ENCODE data around the gene RSU1.

RSU1 gene

GRCh38 chr10:16735671-16736070, 81.6 kb downstream of the RSU1 start:
- no peak for DNase-seq

- no peak for DNase-seq
These were observed 84.8 kb downstream of the RSU1 start for GRCh38 chr10:16732376-16732775.

DNA sequence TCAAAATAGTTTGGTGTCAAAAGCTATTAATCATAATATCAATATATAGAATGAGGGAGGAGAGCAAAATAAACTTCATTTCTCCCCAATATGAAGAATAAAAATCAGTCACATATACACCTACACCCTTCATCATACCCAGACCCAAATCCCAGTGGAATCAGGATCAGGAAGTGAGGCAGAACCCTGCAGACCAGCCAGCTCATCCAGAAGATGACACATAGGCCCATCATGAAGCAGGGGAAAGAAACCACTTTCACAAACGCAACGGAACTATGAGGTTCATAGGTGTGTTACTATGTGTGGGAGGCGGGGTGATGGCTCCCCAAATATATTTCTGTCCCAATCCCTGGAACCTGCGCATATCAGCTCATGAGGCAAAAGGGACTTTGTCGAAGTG, 89.0 kb downstream of the RSU1 start:
- DNase-seq: no peak

DNA sequence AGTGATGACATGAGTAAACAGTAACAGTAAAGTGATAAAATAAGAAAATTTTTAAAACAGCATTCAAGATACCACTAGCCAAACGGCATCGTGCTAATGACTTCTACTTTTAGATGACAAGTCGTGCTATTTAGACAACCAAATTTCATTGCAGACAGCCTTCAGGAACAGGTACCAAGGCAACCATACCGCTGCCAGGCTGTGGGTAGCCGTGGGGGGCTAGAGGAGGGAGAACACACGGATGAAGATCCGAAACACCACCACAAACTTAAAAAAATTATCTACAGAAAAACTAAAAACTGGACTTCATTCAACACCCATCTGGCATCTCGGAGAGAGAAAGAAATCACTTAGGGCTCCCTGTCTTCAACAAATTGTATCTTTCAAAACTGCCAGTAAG, 89.6 kb downstream of the RSU1 start:
- DNase-seq: no peak

DNA sequence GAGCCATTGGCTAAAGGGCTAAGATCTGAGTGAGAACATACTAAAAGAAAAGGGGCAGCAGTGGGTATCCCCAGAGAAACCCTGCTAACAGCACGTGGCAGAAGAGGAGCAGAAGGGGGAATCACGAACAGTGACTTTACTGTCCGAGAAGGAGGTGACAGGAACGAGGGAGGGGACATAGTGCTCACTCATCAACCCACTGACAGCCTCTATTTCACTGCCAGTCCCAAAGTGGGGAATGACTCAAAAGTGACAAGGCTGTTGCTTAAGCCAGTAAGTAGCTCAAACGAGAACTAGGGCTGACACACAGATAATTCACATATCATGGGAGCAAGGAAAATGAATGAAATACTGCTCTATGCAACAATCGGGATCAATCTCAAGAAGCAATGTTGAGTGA, 92.7 kb downstream of the RSU1 start:
- DNase-seq: no peak

DNA sequence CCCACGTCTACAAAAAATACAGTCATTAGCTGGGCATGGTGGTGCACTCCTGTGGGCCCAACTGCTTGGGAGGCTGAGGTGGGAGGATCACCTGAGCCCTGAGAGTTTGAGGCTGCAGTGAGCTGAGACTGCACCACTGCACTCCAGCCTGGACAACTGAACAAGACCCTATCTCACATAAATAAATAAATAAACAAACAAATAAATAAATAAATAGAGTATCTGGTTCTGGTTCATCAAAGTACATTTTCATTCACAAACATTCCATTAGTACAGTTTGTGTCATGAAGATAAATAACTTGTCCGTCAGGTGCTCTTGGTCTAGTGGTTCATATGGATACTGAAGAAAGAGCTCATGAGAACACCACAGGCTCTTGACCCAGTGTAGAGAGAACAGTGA, 96.4 kb downstream of the RSU1 start:
- no peak for DNase-seq

GRCh38 chr10:16717622-16718395, 99.4 kb downstream of the RSU1 start:
- no peak for DNase-seq

DNA sequence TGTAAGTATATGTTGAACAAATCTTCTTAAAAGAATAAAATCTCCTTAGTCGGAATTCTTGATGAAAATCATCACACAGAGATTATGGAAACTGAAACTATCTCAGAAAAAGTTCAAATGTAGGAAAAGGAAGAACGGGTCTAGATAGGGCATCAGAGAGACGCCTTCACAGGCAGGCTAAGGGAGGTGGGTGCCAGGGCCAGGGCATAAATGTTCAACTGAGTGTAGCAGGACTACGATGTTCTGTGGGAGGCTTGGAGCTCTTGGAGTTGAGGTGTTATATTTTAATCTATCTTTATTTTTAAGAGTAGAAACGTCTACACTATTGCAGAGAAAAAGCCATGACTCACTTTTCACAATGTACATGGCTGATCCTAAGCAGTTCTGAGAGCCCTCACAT, 101.2 kb downstream of the RSU1 start:
- no peak for DNase-seq

DNA sequence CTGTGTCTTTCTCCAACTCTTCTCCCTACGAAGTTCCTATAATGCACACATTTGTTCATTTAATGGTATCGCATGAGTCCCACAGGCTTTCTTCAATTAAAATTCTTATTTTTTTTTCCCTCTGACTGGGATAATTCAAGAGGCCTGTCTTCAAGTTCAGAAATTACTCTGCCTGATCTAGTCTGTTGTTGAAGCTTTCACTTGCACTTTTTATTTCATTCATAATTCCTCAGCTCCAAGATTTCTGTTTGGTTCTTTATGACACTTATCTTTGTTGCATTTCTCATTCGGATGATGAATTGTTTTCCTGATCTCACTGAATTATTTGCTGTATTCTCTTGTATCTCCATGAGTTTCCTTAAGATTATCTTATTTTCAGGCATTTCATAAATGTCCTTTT, 103.9 kb downstream of the RSU1 start:
- DNase-seq: no peak

GRCh38 chr10:16712883-16713282, 104.3 kb downstream of the RSU1 start:
- no peak for DNase-seq

GRCh38 chr10:16700331-16700730, 116.9 kb downstream of the RSU1 start:
- DNase-seq: no peak

- DNase-seq: no peak
These were observed 117.7 kb downstream of the RSU1 start for GRCh38 chr10:16699435-16700057.

DNA sequence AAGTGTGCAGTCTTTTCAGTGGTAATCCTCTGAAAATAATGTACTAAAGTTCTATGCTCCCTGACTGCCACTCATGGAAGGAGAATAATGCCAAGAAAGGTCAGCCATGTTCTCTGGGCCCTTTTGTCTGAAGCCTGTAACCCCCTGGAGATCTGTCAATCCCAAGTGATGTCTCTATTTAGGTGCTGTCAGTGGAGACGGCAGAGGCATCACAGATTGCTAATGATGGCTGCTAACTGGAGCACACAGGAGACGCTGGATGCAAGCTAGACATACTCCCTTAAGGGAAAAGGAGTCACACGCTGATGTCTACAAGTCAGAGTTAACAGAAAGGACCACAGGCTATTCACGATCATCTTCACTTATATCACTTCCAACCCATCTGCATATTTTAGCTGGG, 118.8 kb downstream of the RSU1 start:
- DNase-seq: no peak

DNA sequence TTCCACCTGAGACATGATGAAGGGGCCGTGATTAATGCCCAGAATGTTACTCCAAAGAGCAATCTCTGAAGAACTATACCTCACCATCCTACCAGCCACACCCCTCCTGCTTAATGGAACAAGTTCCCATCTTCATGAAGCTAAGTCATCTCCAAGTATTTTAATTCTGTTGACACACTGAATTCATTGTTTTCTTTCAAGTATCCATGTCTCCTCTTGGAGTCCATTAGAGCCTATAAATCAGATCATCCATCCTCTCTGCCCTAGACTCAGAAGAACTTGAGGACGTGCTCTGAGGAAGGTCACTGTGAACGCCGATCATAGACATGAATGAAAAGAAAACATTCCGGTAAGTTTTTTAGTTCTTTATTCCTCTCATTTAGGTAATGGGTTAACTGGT, 126.8 kb downstream of the RSU1 start:
- DNase-seq: no peak

DNA sequence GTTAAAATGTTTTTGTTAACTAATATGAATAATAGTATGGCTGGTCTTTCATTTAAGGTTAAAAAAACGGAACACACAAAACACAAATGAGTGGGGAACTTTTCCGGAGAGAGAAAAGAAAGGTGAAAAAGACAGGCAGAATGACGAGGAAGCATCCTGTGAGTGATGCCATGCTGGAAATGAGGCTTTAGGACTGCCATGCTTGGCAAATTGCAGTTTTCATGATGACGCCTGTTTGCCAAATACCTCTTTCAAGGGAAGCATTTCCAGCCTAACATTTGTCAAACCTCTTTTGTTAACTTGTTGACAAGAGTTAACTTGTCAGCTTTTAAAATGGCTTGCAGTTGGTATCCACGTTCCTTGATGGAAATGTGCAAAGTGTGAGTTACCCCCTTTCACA, 127.5 kb downstream of the RSU1 start:
- DNase-seq: no peak

DNA sequence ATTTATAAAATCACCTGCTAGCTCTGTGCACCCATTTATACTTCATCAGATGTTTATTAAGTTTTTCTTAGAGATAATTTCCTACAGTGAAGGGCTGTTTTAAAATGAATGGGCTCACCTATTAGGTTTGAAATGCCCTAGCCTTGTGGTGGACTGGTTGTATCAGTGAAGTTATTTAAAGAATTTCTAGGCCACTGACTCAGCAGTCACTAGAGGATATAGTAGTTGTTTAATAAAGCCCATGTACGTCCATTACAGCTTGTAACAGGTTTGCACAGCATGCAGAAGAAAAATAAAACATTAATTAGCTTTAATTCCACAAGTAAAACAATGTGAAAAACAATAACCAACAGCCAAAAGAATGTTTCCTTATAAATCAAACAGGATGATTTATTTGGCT, 128.0 kb downstream of the RSU1 start:
- no peak for DNase-seq

DNA sequence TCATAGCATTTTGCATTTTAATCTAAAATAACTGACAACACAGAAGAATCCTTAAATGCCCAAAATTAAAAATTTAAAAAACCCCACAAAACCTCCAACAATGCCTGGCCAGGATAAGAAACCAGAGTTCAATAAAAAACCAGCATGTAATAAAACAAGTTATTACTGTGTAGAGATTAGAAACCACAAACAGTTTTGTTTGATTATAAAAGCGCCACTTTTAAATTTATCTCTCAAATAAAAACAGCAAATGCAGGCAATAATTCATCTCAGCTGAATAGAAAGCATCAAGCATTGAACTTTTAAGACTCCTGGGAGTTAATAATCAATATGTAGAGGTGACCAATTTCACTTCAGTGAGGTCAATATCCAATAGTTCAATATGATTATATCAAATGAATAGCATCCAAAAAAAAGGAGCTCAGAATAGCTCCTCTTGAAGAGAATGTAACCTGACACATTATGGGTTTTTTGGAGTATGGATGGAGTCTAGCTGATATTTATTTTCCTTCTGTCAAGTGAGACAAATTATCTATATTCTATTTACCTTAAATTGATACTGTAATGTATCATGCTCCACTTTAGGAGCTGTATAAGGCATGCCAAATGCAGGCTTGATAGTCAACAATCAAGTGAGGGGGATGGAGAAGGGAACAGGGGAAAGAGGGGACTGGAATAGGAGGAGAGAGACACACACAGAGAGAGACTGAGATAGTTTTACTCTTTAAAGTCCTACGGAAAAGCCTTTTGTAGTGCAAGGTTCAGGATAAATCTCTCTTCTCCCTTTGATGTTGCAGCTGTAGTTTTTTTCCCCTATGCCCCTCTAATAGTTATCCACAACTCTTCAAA, 130.9 kb downstream of the RSU1 start:
- DNase-seq: no peak

- DNase-seq: no peak
These were observed 131.7 kb downstream of the RSU1 start for GRCh38 chr10:16685551-16685950.

DNA sequence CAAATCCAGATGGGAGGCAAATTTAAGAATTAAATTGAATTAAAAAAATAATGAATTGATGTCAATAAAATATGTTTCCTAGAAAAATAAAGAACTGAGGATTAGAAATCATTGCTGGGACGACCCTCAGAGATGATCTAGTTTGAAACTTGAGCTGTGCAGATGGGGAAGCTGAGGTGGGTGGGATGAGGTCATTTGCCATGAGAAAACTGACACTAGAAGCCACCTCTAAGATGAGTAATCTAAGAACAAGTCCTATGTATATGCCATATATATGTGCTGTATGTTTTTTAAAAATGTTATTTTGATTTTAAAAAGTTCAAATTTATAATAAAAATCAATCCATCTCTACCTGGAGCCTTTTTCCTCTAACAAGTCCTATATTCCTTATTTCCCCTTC, 135.7 kb downstream of the RSU1 start:
- no peak for DNase-seq

DNA sequence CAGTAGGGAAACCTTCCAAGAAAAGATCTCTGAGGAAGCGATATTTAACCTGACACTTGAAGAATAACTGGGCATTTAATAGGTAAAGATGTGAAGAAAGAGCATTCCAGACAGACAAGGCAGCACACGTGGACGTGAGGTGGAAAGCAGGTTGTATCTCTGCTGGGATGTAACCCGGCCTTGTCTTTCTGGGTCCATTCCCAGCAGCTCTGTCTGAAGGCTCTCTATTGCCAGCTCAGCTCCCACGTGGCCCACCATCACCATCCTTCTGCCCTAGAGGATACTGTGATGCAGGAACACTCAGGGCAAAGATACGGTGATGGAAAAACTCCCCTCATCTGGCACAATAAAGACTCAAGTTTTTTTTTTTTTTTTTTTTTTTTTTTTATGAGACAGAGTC, 137.7 kb downstream of the RSU1 start:
- no peak for DNase-seq

DNA sequence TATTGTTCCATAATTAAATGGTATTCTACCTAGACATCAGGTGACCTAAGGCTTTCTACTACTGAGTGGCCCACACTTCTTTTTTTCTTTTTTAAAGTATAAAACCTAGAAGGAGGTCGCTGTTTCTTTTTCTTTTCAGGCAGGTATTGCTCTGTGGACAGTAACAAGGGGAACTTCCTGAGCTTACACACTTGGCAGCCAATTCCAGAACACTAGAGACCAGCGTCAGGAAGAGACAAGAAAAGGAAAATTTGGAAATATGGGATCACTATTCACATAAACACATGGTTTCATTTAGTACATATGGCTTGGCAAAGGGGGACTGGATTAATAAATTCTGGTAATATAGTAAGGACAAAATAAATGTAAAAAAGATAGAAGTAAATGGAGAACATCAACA, 141.9 kb downstream of the RSU1 start:
- no peak for DNase-seq

GRCh38 chr10:16674147-16674703, 143.0 kb downstream of the RSU1 start:
- DNase-seq: no peak

GRCh38 chr10:16673443-16673842, 143.8 kb downstream of the RSU1 start:
- no peak for DNase-seq

- DNase-seq: no peak
These were observed 153.8 kb downstream of the RSU1 start for GRCh38 chr10:16663444-16663843.

Measured in activated T-cell treated with anti-CD3 and anti-CD28 coated beads, Interleukin-2, amount 50 U/mL, for 48 hours (primary cell).